H9 (cell line): Measurements from ENCODE around the gene DCDC1. TPM values are rescaled to one million over a fixed set of nuclear protein-coding genes. Genes with fewer than 3 reads are reported as not detected.
A peak's percentile ranks its signal among the peaks of the same experiment; 100 is the strongest.

Experiments used
- DNase-seq: peaks from one replicate; pipeline ENCODE4 v3.0.0-alpha.2; 2017
- H2AFZ ChIP-seq: one replicate; pipeline ENCODE4 v1.6.1; 2013; ENCODE audit warnings: mild to moderate bottlenecking, low read length, control low read depth, moderate library complexity
- H2AK5ac ChIP-seq: 2 replicates; pipeline ENCODE4 v1.6.1; 2013; ENCODE audit warnings: low read length, control low read depth, mixed read lengths; ENCODE audit not compliant: insufficient read length
- H2BK120ac ChIP-seq: one replicate; pipeline ENCODE4 v1.6.1; 2013; ENCODE audit warnings: low read depth, mild to moderate bottlenecking, low read length, control low read depth, inconsistent platforms; ENCODE audit not compliant: poor library complexity, severe bottlenecking
- H2BK12ac ChIP-seq: 2 replicates; pipeline ENCODE4 v1.6.1; 2013; ENCODE audit warnings: low read length, control low read depth, mixed read lengths, low read depth; ENCODE audit not compliant: insufficient read length
- H2BK15ac ChIP-seq: 2 replicates; pipeline ENCODE4 v1.6.1; 2013; ENCODE audit warnings: low read depth, low read length, control low read depth
- H2BK20ac ChIP-seq: one replicate; pipeline ENCODE4 v1.6.1; 2013; ENCODE audit warnings: low read depth, mild to moderate bottlenecking, low read length, control low read depth, inconsistent platforms; ENCODE audit not compliant: poor library complexity, severe bottlenecking
- H2BK5ac ChIP-seq: 2 replicates; pipeline ENCODE4 v1.6.1; 2013; ENCODE audit warnings: low read length, control low read depth, mixed read lengths; ENCODE audit not compliant: insufficient read length
- H3K14ac ChIP-seq: 2 replicates; pipeline ENCODE4 v1.6.1; 2013; ENCODE audit warnings: low read length, control low read depth; ENCODE audit not compliant: insufficient read depth
- H3K18ac ChIP-seq: 2 replicates; pipeline ENCODE4 v1.6.1; 2013; ENCODE audit warnings: low read depth, mild to moderate bottlenecking, mixed read lengths, low read length, control low read depth; ENCODE audit not compliant: insufficient read length
- H3K23ac ChIP-seq: 2 replicates; pipeline ENCODE4 v1.6.1; 2013; ENCODE audit warnings: low read length, control low read depth, mixed read lengths, low read depth; ENCODE audit not compliant: insufficient read length
- H3K23me2 ChIP-seq: 2 replicates; pipeline ENCODE4 v1.6.1; 2013; ENCODE audit warnings: low read depth, mild to moderate bottlenecking, mixed read lengths, low read length, control low read depth; ENCODE audit not compliant: insufficient read length, poor library complexity, severe bottlenecking
- H3K27ac ChIP-seq: 2 replicates; pipeline ENCODE4 v1.5.1; 2013; ENCODE audit warnings: low read length, control low read depth, mixed read lengths, low read depth; ENCODE audit not compliant: insufficient read length
- H3K27me3 ChIP-seq: 2 replicates; pipeline ENCODE4 v1.6.1; 2013; ENCODE audit warnings: low read length, control low read depth, inconsistent platforms; ENCODE audit not compliant: insufficient read depth
- H3K4ac ChIP-seq: 2 replicates; pipeline ENCODE4 v1.6.1; 2013; ENCODE audit warnings: low read depth, mild to moderate bottlenecking, control low read depth, inconsistent platforms, low read length, moderate library complexity
- H3K4me1 ChIP-seq: 2 replicates; pipeline ENCODE4 v1.6.1; 2013; ENCODE audit warnings: low read length, control low read depth, inconsistent platforms; ENCODE audit not compliant: insufficient read depth
- H3K4me2 ChIP-seq: 2 replicates; pipeline ENCODE4 v1.6.1; 2013; ENCODE audit warnings: low read length, control low read depth, mixed read lengths; ENCODE audit not compliant: insufficient read length, insufficient read depth
- H3K56ac ChIP-seq: 2 replicates; pipeline ENCODE4 v1.6.1; 2013; ENCODE audit warnings: low read depth, mild to moderate bottlenecking, mixed read lengths, low read length, control low read depth; ENCODE audit not compliant: insufficient read length
- H3K79me1 ChIP-seq: 2 replicates; pipeline ENCODE4 v1.6.1; 2013; ENCODE audit warnings: low read depth, mild to moderate bottlenecking, moderate library complexity, low read length, control low read depth, inconsistent platforms; ENCODE audit not compliant: insufficient read depth, poor library complexity, severe bottlenecking
- H3K79me2 ChIP-seq: 2 replicates; pipeline ENCODE4 v1.6.1; 2013; ENCODE audit warnings: low read length, control low read depth, inconsistent platforms; ENCODE audit not compliant: insufficient read depth
- H3K9ac ChIP-seq: 2 replicates; pipeline ENCODE4 v1.6.1; 2013; ENCODE audit warnings: low read length, control low read depth, mixed read lengths; ENCODE audit not compliant: insufficient read length; ENCODE audit errors: extremely low read depth
- H3K9me3 ChIP-seq: one replicate; pipeline ENCODE4 v1.6.1; 2013; ENCODE audit warnings: low read depth, low read length, inconsistent platforms; ENCODE audit not compliant: control insufficient read depth
- H3T11ph ChIP-seq: one replicate; pipeline ENCODE4 v1.6.1; 2013; ENCODE audit warnings: mild to moderate bottlenecking, low read length, control low read depth, inconsistent platforms
- H4K20me1 ChIP-seq: one replicate; pipeline ENCODE4 v1.6.1; 2013; ENCODE audit not compliant: control insufficient read depth, insufficient read length, insufficient read depth
- H4K5ac ChIP-seq: 2 replicates; pipeline ENCODE4 v1.6.1; 2013; ENCODE audit warnings: low read depth, mild to moderate bottlenecking, mixed read lengths, low read length, control low read depth; ENCODE audit not compliant: insufficient read length
- H4K8ac ChIP-seq: replicated peaks from 2 replicates; pipeline ENCODE4 v1.6.1; 2013; ENCODE audit warnings: low read length, control low read depth, mixed read lengths, low read depth; ENCODE audit not compliant: insufficient read length
- H4K91ac ChIP-seq: 2 replicates; pipeline ENCODE4 v1.6.1; 2013; ENCODE audit warnings: low read depth, mild to moderate bottlenecking, moderate library complexity, mixed read lengths, low read length, control low read depth; ENCODE audit not compliant: insufficient read length
- H3K27ac Mint-ChIP-seq, 3 experiments: 2 replicates in 2 of 3; 3 replicates in 1 of 3; pipeline ENCODE4 v1.8.0; 2020 to 2021; ENCODE audit warnings: mixed read lengths in 3 of 3, mild to moderate bottlenecking in 1 of 3, moderate library complexity in 1 of 3
- H3K27me3 Mint-ChIP-seq: 2 replicates; pipeline ENCODE4 v1.8.0; 2021; ENCODE audit warnings: low read depth, mild to moderate bottlenecking, moderate library complexity, mixed read lengths
- H3K36me3 Mint-ChIP-seq, 3 experiments: 2 replicates in 2 of 3; 3 replicates in 1 of 3; pipeline ENCODE4 v1.8.0; 2020 to 2021; ENCODE audit warnings: low read depth in 3 of 3, mixed read lengths in 3 of 3; ENCODE audit not compliant: insufficient read depth in 1 of 3
- H3K4me1 Mint-ChIP-seq, 2 experiments: 2 replicates each; pipeline ENCODE4 v1.8.0; 2020; ENCODE audit warnings: mixed read lengths in 2 of 2
- H3K4me3 Mint-ChIP-seq, 2 experiments: 2 replicates in 1 of 2; 3 replicates in 1 of 2; pipeline ENCODE4 v1.8.0; 2020 to 2021; ENCODE audit warnings: mild to moderate bottlenecking in 2 of 2, mixed read lengths in 2 of 2, moderate library complexity in 1 of 2
- H3K9me3 Mint-ChIP-seq, 2 experiments: 2 replicates in 1 of 2; 3 replicates in 1 of 2; pipeline ENCODE4 v1.8.0; 2020; ENCODE audit warnings: mild to moderate bottlenecking in 2 of 2, mixed read lengths in 2 of 2, moderate library complexity in 1 of 2
- CTCF ChIP-seq: fragments of 200-600 bp; sonication (generic); conservative IDR thresholded peaks from 3 replicates; pipeline ENCODE4 v1.8.0; 2021; ENCODE audit warnings: antibody characterized with exemption, mild to moderate bottlenecking
- WGBS: extraction: QIAGEN DNeasy Blood & Tissue Kit; methylation state at CpG from one replicate; pipeline ENCODE4 v1.1.7; 2013; ENCODE audit warnings: missing lambda C conversion rate, low lambda C conversion rate, mixed read lengths; ENCODE audit not compliant: insufficient read length; ENCODE audit errors: extremely low coverage; 5-methylcytosine and 5-hydroxymethylcytosine counted together
- total RNA-seq: library from RNA; stranded (reverse); gene quantifications from 2 replicates; pipeline ENCODE4 v1.2.1, GENCODE V29; 2021

DCDC1 gene
- total RNA-seq, 1 experiment from 2014 or later = 0.09 TPM

GRCh38 chr11:31417816-31418215 is 48.3 kb upstream of the DCDC1 start:
- H3K4me2 ChIP-seq = no peak overlapping the region

More at GRCh38 chr11:31417816-31418215, 48.3 kb upstream of the DCDC1 start:
- Histone ChIP-seq H4K91ac (no peak overlapping the region), H3K9me3 (no peaks in the 10 kb centered on the region), H3T11ph (no peak overlapping the region), H2BK120ac (no peak overlapping the region), H3K56ac (no peak overlapping the region), H3K27me3 (no peaks in the 10 kb centered on the region), H3K79me2 (no peaks in the 10 kb centered on the region), H4K8ac (no peak overlapping the region), H2BK20ac (peak overlapping the region; percentile 26), H3K23me2 (no peaks in the 10 kb centered on the region), H3K23ac (no peak overlapping the region), H2BK12ac (no peak overlapping the region), H3K79me1 (no peaks in the 10 kb centered on the region), H3K4ac (no peak overlapping the region), H2BK5ac (no peak overlapping the region), H3K18ac (no peak overlapping the region), H4K5ac (no peak overlapping the region), H3K9ac (no peak overlapping the region), H2BK15ac (no peak overlapping the region), H2AK5ac (no peak overlapping the region), H3K27ac (no peak overlapping the region), H4K20me1 (no peaks in the 10 kb centered on the region), H3K4me1 (peaks cover 7% of the 10 kb centered on the region), H2AFZ (no peak overlapping the region), H3K14ac (no peak overlapping the region)
- no peak for TF ChIP-seq CTCF
- Mint-ChIP-seq H3K9me3 (no peaks in the 10 kb centered on the region), H3K4me1 (peaks cover 68 to 77% of the 10 kb centered on the region in 2 experiments), H3K27me3 (no peaks in the 10 kb centered on the region), H3K4me3 (no peak overlapping the region), H3K27ac (no peak overlapping the region), H3K36me3 (peaks cover 0 to 3% (median 0%) of the 10 kb centered on the region in 3 experiments; a peak in 1 of 7 replicates)
- WGBS = no CpG with 5 or more reads among the region's 2 CpGs
- no peak for DNase-seq
